ENCODE results near the gene PUSL1.

DNA sequence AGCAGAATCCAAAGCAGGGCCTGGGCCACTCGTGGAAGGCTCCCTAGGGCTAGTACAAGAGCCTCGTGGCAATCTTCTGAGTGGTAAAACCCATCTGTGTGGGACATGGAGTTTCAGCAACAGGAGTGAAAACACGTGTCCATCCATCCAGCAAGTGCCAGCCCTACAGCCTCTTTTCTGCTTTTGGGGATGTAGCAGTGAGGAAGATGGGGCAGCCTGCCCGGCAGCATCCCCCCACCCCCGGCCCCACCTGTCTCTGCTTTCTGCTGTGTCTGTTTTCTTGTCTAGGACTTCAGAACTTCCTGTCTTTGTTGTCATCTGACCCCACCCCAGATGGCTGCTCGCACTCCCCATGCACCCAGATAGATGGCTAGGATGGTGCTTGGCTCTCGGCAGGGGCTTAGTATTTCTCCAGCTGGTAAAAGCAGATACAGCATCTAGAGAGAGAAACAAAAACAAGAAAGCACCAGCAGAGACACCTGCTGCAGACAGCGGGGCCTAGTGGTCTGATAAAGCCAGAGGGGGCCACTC is 17.7 kb downstream of the PUSL1 start:
- TF ChIP-seq, protein P1, sequence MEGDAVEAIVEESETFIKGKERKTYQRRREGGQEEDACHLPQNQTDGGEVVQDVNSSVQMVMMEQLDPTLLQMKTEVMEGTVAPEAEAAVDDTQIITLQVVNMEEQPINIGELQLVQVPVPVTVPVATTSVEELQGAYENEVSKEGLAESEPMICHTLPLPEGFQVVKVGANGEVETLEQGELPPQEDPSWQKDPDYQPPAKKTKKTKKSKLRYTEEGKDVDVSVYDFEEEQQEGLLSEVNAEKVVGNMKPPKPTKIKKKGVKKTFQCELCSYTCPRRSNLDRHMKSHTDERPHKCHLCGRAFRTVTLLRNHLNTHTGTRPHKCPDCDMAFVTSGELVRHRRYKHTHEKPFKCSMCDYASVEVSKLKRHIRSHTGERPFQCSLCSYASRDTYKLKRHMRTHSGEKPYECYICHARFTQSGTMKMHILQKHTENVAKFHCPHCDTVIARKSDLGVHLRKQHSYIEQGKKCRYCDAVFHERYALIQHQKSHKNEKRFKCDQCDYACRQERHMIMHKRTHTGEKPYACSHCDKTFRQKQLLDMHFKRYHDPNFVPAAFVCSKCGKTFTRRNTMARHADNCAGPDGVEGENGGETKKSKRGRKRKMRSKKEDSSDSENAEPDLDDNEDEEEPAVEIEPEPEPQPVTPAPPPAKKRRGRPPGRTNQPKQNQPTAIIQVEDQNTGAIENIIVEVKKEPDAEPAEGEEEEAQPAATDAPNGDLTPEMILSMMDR (IDR thresholded peaks at IDR 0.05; ENCODE audit: low read depth, low read length): no peak
- TF ChIP-seq EZH2phosphoT487 (IDR thresholded peaks at IDR 0.05; ENCODE audit: low read depth): no peak

All from OCI-LY3 (cell line).